ENCODE measurements around the gene EFNA2. TPM values are rescaled to one million over a fixed set of nuclear protein-coding genes. Genes with fewer than 3 reads are reported as not detected.

Gene EFNA2
- total RNA-seq, 1 experiment from 2014 or later: 14.3 TPM

DNA sequence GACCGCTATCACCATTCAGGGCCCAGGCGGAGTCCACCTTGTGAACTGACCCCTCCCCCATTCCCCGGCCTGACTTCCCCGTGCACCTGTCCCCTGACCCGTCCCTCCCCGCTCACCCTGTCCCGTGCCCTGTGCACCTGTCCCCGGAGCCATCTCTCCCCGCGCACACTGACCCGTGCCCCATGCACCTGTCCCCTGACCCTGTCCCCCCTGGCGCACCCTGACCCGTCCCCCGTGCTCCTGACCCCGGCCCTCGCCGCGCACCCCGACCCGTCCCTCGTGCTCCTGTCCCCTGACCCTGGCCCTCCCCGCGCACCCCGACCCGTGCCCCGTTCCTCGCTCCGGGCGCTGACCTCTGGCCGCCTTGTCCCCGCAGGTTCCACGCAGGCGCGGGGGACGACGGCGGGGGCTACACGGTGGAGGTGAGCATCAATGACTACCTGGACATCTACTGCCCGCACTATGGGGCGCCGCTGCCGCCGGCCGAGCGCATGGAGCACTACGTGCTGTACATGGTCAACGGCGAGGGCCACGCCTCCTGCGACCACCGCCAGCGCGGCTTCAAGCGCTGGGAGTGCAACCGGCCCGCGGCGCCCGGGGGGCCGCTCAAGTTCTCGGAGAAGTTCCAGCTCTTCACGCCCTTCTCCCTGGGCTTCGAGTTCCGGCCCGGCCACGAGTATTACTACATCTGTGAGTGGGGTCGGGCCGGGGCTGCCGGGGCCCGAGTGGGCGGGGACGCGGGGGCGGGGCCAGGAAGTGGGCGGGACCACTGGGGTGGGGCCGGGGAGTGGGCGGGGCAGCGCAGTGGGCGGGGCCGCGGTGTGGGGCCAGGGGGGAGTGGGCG, 9.7 kb downstream of the EFNA2 start:
- peak; percentile 64 for DNase-seq
- Histone ChIP-seq H3K9ac (ENCODE audit: extremely low read depth, insufficient read length, low read length) (no peak overlapping the region), H3K56ac (ENCODE audit: insufficient read length, low read depth, low read length) (no peak overlapping the region), H2BK5ac (ENCODE audit: insufficient read length, low read length) (no peak overlapping the region), H4K8ac (replicated peaks; ENCODE audit: insufficient read length, low read depth, low read length) (no peak overlapping the region), H3K9me3 (ENCODE audit: control insufficient read depth, low read depth, low read length) (no peaks in the 10 kb centered on the region), H3K14ac (ENCODE audit: insufficient read depth, low read length) (no peak overlapping the region), H3K79me2 (ENCODE audit: insufficient read depth, low read length) (no peaks in the 10 kb centered on the region), H3K27ac (ENCODE audit: insufficient read length, low read depth, low read length) (no peak overlapping the region), H2AFZ (ENCODE audit: low read length) (no peak overlapping the region), H2BK120ac (ENCODE audit: low read depth, low read length, poor library complexity, severe bottlenecking) (no peak overlapping the region), H3K18ac (ENCODE audit: insufficient read length, low read depth, low read length) (no peak overlapping the region), H4K91ac (ENCODE audit: insufficient read length, low read depth, low read length) (no peak overlapping the region), H3K4me1 (ENCODE audit: insufficient read depth, low read length) (no peaks in the 10 kb centered on the region), H3T11ph (ENCODE audit: low read length) (no peak overlapping the region), H2BK15ac (ENCODE audit: low read depth, low read length) (no peak overlapping the region), H2BK12ac (ENCODE audit: insufficient read length, low read depth, low read length) (no peak overlapping the region), H4K5ac (ENCODE audit: insufficient read length, low read depth, low read length) (no peak overlapping the region), H2BK20ac (ENCODE audit: low read depth, low read length, poor library complexity, severe bottlenecking) (no peak overlapping the region), H3K23me2 (ENCODE audit: insufficient read length, low read depth, low read length, poor library complexity, severe bottlenecking) (no peaks in the 10 kb centered on the region), H3K27me3 (ENCODE audit: insufficient read depth, low read length) (no peaks in the 10 kb centered on the region), H2AK5ac (ENCODE audit: insufficient read length, low read length) (no peak overlapping the region), H3K79me1 (ENCODE audit: insufficient read depth, low read depth, low read length, poor library complexity, severe bottlenecking) (no peaks in the 10 kb centered on the region), H3K4ac (ENCODE audit: low read depth, low read length) (no peak overlapping the region), H3K23ac (ENCODE audit: insufficient read length, low read depth, low read length) (no peak overlapping the region), H4K20me1 (ENCODE audit: control insufficient read depth, insufficient read depth, insufficient read length) (no peaks in the 10 kb centered on the region), H3K4me2 (ENCODE audit: insufficient read depth, insufficient read length, low read length) (peak overlapping the region; percentile 6)
- TF ChIP-seq, protein P1, sequence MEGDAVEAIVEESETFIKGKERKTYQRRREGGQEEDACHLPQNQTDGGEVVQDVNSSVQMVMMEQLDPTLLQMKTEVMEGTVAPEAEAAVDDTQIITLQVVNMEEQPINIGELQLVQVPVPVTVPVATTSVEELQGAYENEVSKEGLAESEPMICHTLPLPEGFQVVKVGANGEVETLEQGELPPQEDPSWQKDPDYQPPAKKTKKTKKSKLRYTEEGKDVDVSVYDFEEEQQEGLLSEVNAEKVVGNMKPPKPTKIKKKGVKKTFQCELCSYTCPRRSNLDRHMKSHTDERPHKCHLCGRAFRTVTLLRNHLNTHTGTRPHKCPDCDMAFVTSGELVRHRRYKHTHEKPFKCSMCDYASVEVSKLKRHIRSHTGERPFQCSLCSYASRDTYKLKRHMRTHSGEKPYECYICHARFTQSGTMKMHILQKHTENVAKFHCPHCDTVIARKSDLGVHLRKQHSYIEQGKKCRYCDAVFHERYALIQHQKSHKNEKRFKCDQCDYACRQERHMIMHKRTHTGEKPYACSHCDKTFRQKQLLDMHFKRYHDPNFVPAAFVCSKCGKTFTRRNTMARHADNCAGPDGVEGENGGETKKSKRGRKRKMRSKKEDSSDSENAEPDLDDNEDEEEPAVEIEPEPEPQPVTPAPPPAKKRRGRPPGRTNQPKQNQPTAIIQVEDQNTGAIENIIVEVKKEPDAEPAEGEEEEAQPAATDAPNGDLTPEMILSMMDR (conservative IDR thresholded peaks at IDR 0.05): no peak
- H3K9me3 Mint-ChIP-seq: no peaks in the 10 kb centered on the region
- peak overlapping the region; percentile 48 to 77 for H3K4me3 Mint-ChIP-seq
- H3K36me3 Mint-ChIP-seq (ENCODE audit: insufficient read depth in 1 of 3, low read depth in 3 of 3): peaks cover 0 to 4% (median 2%) of the 10 kb centered on the region in 3 experiments; a peak in 2 of 7 replicates
- peaks cover 13% of the 10 kb centered on the region for H3K27me3 Mint-ChIP-seq (ENCODE audit: low read depth)
- peaks cover 0 to 12% of the 10 kb centered on the region in 2 experiments; a peak in 2 of 4 replicates for H3K4me1 Mint-ChIP-seq
- WGBS (ENCODE audit: extremely low coverage, insufficient read length, low lambda C conversion rate): no CpG with 5 or more reads among the region's 82 CpGs
- no peak overlapping the region for H3K27ac Mint-ChIP-seq
